IPS-18a (cell line): ENCODE results near the gene CAMK2A.

Experiments used
- H3K27ac ChIP-seq: one replicate; pipeline ENCODE4 v1.5.1; 2013; ENCODE audit warnings: low read length
- H3K27me3 ChIP-seq: one replicate; pipeline ENCODE4 v1.6.1; 2013; ENCODE audit warnings: mild to moderate bottlenecking, low read length; ENCODE audit not compliant: control insufficient read depth, insufficient read depth
- H3K36me3 ChIP-seq: one replicate; pipeline ENCODE4 v1.6.1; 2013; ENCODE audit warnings: low read depth, low read length; ENCODE audit not compliant: control insufficient read depth
- H3K4me1 ChIP-seq: one replicate; pipeline ENCODE4 v1.6.1; 2013; ENCODE audit warnings: low read depth, low read length; ENCODE audit not compliant: control insufficient read depth
- H3K4me3 ChIP-seq: one replicate; pipeline ENCODE4 v1.5.1; 2013; ENCODE audit warnings: low read length
- H3K9ac ChIP-seq: one replicate; pipeline ENCODE4 v1.6.1; 2013; ENCODE audit warnings: mild to moderate bottlenecking, low read length, moderate library complexity
- H3K9me3 ChIP-seq: one replicate; pipeline ENCODE4 v1.6.1; 2013; ENCODE audit warnings: low read depth, low read length; ENCODE audit not compliant: control insufficient read depth

Gene CAMK2A

DNA sequence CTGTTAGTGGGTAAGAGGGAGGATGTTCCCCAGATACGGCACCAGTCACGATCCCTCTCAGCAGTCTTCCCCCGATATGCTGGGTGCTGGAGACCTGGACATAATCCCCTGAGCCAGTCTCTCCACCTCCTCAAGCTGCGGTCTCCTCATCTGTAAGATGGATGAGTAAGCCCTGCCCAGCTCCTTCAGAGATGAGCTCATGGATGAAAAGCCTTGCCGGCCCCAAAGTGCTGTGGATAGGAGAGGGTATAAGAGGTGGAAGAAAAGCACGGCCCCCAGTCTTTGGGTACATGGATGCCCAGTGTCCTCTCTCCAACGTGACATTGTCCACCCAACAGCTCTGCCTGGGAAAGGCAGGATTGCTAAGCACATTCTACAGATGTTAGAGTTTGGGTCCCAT lies 4.5 kb downstream of the CAMK2A start:
- H3K27ac ChIP-seq: no peak overlapping the region
- no peaks in the 10 kb centered on the region for H3K36me3 ChIP-seq
- no peaks in the 10 kb centered on the region for H3K9me3 ChIP-seq
- no peaks in the 10 kb centered on the region for H3K4me1 ChIP-seq
- no peaks in the 10 kb centered on the region for H3K27me3 ChIP-seq
- H3K9ac ChIP-seq: no peak overlapping the region
- no peak overlapping the region for H3K4me3 ChIP-seq

DNA sequence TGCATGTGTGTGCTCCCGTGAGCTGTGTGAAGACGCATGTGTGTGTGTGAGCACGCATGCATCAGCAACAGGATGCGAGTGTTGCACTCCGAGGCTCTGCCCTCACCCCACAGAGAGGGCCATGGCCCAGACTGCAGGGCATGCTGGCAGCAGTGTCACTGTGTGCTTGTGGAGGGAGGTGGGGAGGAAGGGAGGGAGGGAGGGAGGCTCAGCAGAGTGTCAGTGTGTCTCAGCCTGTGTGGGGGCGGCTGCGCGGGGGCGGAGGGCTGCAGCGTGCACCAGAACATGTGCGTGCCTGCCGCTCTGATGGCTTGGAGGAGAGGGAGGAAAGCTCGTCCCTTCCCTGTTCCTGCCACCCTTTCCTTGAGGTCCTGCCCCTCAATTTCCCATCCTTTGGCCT lies 5.3 kb downstream of the CAMK2A start:
- H3K9me3 ChIP-seq: no peaks in the 10 kb centered on the region
- no peaks in the 10 kb centered on the region for H3K4me1 ChIP-seq
- H3K4me3 ChIP-seq: no peak overlapping the region
- H3K27me3 ChIP-seq: no peaks in the 10 kb centered on the region
- H3K36me3 ChIP-seq: no peaks in the 10 kb centered on the region
- H3K9ac ChIP-seq: no peak overlapping the region
- no peak overlapping the region for H3K27ac ChIP-seq

DNA sequence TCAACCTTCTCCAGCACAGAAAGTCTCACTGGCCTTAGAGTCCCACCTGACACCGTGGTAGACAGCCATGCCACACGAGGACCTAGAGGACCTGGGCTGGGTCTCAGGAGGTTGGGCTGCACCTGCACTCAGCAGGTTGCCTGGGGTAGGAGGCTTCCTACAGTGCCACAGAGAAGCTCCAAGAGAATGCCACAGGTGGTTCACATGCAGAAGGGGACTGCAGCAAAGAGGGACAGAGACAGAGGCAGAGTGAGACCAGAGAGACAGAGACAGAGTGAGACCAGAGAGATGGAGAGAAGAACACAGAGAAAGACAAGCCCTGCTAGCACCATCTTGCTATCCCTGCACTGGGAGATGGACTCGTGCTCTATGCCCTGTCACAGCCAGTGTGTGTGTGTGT lies 5.7 kb downstream of the CAMK2A start:
- H3K27me3 ChIP-seq: no peaks in the 10 kb centered on the region
- no peak overlapping the region for H3K4me3 ChIP-seq
- no peak overlapping the region for H3K27ac ChIP-seq

DNA sequence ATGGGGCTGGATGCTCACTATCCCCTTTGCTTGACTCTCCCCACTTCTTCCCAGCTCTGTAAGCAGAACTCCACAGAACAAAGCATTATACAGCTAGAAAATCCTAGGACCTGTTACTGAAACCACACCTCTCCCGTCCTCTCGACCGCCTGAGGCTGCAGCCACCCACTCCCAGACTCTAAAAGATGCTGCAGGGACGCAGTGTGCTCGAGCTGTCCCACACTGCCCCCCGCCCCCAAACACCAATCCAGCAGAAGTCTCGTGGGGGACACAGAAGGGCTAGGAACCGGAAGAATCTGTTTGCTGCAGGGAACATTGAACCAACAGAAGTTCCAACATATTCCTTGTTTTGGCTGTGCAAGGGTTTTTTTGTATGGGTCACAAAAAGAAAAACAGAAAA lies 7.6 kb downstream of the CAMK2A start:
- Histone ChIP-seq H3K9me3 (no peaks in the 10 kb centered on the region), H3K4me3 (no peak overlapping the region), H3K36me3 (no peaks in the 10 kb centered on the region), H3K9ac (no peak overlapping the region), H3K27ac (no peak overlapping the region), H3K27me3 (no peaks in the 10 kb centered on the region), H3K4me1 (no peaks in the 10 kb centered on the region)

More for the DNA sequence above, 5.7 kb downstream of the CAMK2A start:
- H3K36me3 ChIP-seq: no peaks in the 10 kb centered on the region
- H3K4me1 ChIP-seq: no peaks in the 10 kb centered on the region
- H3K9ac ChIP-seq: no peak overlapping the region
- no peaks in the 10 kb centered on the region for H3K9me3 ChIP-seq

DNA sequence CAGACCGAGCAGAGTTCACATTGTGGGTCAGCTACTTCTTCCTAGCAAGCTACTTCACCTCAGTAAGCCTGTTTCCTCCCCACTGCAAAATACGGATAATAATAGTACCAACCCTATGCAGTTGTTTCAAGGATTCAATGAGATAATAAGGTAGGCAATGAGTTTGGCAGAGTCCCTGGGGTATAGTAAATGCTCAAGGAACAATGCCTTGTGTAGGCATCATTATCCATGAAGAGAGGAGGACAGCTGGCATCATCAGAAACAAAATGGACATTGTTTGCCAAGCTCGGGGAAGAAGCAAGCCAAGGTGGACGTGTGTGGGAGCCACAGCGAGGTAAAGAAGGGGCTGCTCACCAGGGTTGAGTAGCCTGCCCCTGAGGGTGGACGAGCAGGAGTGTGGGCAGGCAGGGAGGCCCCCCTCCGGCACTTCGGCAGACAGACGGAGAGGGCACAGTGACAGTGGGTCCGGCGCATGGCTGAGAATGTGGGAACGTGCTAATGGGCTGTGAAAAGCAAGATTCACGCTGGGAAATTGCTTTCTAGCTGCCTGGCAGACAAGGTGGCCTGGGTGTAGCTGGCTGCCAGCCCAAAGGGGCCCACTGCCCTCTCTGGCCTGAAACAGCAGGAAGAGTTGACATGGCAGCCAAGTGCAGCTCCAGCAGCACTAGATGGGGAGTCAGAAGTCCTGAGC lies 10.1 kb downstream of the CAMK2A start:
- Histone ChIP-seq H3K9me3 (no peaks in the 10 kb centered on the region), H3K4me3 (no peak overlapping the region), H3K36me3 (no peaks in the 10 kb centered on the region), H3K27me3 (no peaks in the 10 kb centered on the region), H3K9ac (no peak overlapping the region), H3K27ac (no peak overlapping the region), H3K4me1 (no peaks in the 10 kb centered on the region)

DNA sequence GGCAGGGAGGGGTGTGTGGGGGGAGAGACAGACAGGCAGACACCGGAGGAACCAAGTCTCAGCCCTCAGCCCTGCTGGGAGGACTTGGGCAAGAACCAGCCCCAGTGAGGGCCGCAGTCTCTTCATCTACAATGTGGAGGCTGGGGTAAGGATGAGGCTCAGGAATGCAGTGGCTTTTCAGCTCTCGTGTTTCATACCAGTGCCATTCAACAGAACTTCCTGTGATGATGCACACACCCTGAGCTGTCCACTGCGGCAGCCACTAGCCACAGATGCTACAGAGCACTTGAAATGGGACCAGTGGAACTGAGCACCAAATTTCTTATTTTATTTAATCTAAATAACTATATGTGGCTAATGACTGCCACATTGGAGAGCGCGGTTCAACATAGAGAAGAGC lies 10.7 kb downstream of the CAMK2A start:
- H3K4me3 ChIP-seq: no peak overlapping the region
- H3K27ac ChIP-seq: no peak overlapping the region

DNA sequence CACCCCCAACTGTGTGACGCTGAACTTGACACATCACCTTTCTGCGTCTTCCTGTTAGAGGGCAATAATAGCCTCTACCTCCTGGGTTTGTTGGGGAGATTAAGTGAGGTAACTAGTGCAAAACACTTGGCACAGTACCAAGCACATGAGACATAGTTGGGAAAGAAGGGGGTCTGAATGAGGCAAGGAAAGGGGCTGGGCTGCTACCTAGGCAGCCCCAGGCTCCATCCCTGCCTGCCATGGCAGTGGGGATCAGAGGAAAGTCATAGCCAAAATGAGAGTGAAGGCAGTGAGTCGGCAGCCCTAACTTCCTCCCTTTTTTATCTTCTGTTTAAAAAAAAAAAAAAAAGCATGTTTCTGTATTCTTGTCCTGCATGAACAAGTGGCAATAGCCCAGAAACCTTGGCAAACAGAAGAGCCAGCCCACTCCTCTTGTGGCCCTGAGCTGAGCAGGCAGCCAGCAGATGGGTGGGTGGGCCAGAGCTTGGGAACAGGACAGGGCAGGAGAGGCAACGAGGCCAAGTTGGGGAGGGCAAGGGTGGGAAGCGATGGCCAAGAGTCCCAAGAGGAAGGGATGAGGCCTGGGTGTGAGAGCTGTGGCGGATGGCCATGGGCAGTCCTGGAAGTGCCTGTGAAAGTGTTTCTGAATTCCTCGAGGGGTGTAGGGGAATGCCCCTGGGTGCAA lies 11.4 kb downstream of the CAMK2A start:
- Histone ChIP-seq H3K9ac (no peak overlapping the region), H3K36me3 (no peaks in the 10 kb centered on the region), H3K27me3 (no peaks in the 10 kb centered on the region), H3K9me3 (no peaks in the 10 kb centered on the region), H3K4me1 (no peaks in the 10 kb centered on the region), H3K4me3 (no peak overlapping the region), H3K27ac (no peak overlapping the region)

More for the DNA sequence above, 10.7 kb downstream of the CAMK2A start:
- Histone ChIP-seq H3K27me3 (no peaks in the 10 kb centered on the region), H3K36me3 (no peaks in the 10 kb centered on the region), H3K9me3 (no peaks in the 10 kb centered on the region), H3K9ac (no peak overlapping the region), H3K4me1 (no peaks in the 10 kb centered on the region)

DNA sequence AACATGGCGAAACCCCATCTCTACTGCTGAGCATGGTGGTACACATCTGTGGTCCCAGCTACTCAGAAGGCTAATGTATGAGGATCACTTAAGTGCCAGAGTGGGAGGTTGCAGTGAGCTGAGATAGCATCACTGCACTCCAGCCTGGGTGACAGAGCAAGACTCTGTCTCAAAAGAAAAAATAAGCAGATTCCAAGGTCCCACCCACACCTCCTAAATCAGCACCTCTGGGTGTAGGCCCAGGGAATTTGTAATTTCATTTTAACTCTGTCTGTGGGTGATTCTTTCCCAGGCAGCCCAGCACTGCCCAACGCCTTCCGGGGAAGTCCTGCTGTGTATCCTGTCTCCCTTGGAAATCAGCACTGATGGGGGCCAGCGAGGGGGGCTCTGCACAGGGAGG lies 12.5 kb downstream of the CAMK2A start:
- no peak overlapping the region for H3K9ac ChIP-seq

DNA sequence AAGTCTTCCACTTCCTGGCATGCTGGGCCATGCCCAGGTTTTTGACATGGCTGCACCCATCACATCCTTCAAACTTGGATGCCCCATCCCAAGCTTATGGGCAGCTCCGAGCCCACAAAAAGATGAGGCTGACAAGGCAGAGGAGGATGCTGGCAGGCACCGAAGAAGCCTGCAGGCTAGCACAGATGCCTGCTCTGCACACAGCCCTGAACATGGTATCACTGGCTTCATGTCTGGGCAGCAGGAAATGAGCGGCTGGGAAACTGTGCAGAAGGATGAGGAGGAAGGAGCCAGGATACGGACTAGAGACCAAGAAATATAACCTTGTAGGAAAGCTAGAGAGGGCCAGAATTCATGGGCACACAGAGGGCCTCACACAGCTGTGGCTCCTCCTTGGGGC lies 14.8 kb downstream of the CAMK2A start:
- Histone ChIP-seq H3K27me3 (no peaks in the 10 kb centered on the region), H3K36me3 (no peaks in the 10 kb centered on the region), H3K9me3 (no peaks in the 10 kb centered on the region), H3K4me3 (no peak overlapping the region), H3K4me1 (peaks cover 11% of the 10 kb centered on the region), H3K27ac (no peak overlapping the region), H3K9ac (no peak overlapping the region)

More for the DNA sequence above, 12.5 kb downstream of the CAMK2A start:
- no peaks in the 10 kb centered on the region for H3K27me3 ChIP-seq
- H3K4me3 ChIP-seq: no peak overlapping the region
- no peaks in the 10 kb centered on the region for H3K9me3 ChIP-seq
- H3K4me1 ChIP-seq: no peaks in the 10 kb centered on the region
- H3K27ac ChIP-seq: no peak overlapping the region
- H3K36me3 ChIP-seq: no peaks in the 10 kb centered on the region

DNA sequence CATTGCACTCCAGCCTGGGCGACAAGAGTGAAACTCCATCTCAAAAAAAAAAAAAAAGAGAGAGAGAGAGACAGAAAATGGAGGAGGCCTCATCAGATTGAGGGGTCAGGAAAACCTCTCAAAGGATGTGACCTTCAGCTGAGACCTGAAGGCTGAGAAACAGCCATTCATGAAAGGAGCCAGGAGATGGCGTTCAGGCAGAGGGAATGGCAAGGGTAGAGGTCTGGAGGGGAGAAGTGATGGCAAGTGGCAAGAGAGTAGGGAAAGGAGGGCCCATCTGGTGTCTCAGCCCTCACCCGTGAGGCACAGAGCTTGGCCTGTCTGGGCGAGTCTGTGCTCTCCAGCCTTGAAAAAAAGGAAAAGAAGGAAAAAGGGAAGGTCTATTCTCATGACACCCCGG lies 17.0 kb downstream of the CAMK2A start:
- Histone ChIP-seq H3K4me1 (peaks cover 11% of the 10 kb centered on the region), H3K27me3 (no peaks in the 10 kb centered on the region), H3K9ac (no peak overlapping the region), H3K36me3 (no peaks in the 10 kb centered on the region), H3K27ac (no peak overlapping the region), H3K4me3 (no peak overlapping the region), H3K9me3 (no peaks in the 10 kb centered on the region)

DNA sequence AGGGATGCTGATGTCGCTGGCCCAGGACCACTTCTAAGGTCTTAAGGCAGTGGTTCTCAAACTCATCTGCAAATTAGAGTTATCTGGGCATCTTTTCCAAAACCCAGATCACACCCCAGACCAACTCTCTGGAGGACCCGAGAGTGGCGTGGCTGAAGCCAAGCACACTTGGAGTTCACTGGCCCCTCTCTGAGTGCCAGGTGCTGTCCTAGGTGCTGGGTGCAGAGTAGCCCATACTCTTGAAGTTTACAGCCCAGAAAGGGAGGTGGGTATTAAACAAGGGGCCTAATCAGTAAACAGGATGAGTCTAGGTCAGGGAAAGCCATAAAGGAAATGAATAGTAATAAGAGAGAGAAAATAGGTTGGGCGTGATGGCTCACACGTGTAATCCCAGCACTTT lies 17.6 kb downstream of the CAMK2A start:
- Histone ChIP-seq H3K9ac (no peak overlapping the region), H3K4me3 (no peak overlapping the region), H3K4me1 (peaks cover 11% of the 10 kb centered on the region), H3K27ac (no peak overlapping the region), H3K27me3 (no peaks in the 10 kb centered on the region), H3K36me3 (no peaks in the 10 kb centered on the region), H3K9me3 (no peaks in the 10 kb centered on the region)

DNA sequence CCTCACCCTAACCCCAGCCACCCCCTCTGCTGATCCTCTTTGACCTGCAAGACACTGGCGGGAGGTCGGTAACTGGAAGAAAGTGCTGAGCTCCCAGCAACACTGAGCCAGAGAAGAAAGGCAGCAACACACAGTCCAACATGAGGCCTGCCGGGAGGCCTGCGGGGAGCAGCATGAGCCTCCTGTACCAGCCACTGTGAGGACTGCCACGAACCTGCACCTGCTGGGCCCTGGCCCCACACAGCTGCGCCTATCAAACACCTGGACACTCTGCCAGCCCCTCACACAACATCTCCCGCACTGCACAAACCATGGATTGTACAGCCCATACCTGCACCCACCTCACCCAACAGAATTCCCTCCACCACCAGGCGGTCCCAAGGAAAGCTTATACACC lies 18.3 kb downstream of the CAMK2A start:
- H3K4me3 ChIP-seq: no peak overlapping the region
- H3K9ac ChIP-seq: no peak overlapping the region
- no peaks in the 10 kb centered on the region for H3K27me3 ChIP-seq
- no peaks in the 10 kb centered on the region for H3K36me3 ChIP-seq
- H3K4me1 ChIP-seq: peaks cover 11% of the 10 kb centered on the region
- H3K9me3 ChIP-seq: no peaks in the 10 kb centered on the region
- H3K27ac ChIP-seq: no peak overlapping the region
